Hepatocyte (in vitro differentiated cells): ENCODE results near the gene PRICKLE3. TPM values are rescaled to one million over a fixed set of nuclear protein-coding genes. Genes with fewer than 3 reads are reported as not detected.

ENCODE experiments used
- DNase-seq: peaks from one replicate; pipeline ENCODE4 v3.0.0-alpha.2; 2016; ENCODE audit warnings: low spot score
- H2AFZ ChIP-seq: fragments of 200-600 bp; sonication (generic); 2 replicates; pipeline ENCODE4 v1.6.0; 2016; ENCODE audit warnings: antibody characterized with exemption, mild to moderate bottlenecking
- H3K27ac ChIP-seq: fragments of 200-600 bp; sonication (generic); 2 replicates; pipeline ENCODE4 v1.5.1; 2016; ENCODE audit warnings: mild to moderate bottlenecking
- H3K27me3 ChIP-seq: fragments of 200-600 bp; sonication (generic); 2 replicates; pipeline ENCODE4 v1.6.1; 2016
- H3K36me3 ChIP-seq: fragments of 200-600 bp; sonication (generic); replicated peaks from 2 replicates; pipeline ENCODE4 v1.5.1; 2016; ENCODE audit warnings: low read depth; ENCODE audit not compliant: insufficient read depth
- H3K4me1 ChIP-seq: fragments of 200-600 bp; sonication (generic); 2 replicates; pipeline ENCODE4 v1.5.1; 2016; ENCODE audit warnings: mild to moderate bottlenecking, moderate library complexity; ENCODE audit not compliant: insufficient read depth
- H3K4me2 ChIP-seq: fragments of 200-600 bp; sonication (generic); 2 replicates; pipeline ENCODE4 v1.6.0; 2016
- H3K4me3 ChIP-seq: fragments of 200-600 bp; sonication (generic); 2 replicates; pipeline ENCODE4 v1.5.1; 2016; ENCODE audit warnings: mild to moderate bottlenecking
- H3K79me2 ChIP-seq: fragments of 200-600 bp; sonication (generic); 2 replicates; pipeline ENCODE4 v1.6.0; 2017; ENCODE audit warnings: mild to moderate bottlenecking
- H3K9me2 ChIP-seq: fragments of 200-600 bp; sonication (generic); replicated peaks from 2 replicates; pipeline ENCODE4 v1.6.0; 2017; ENCODE audit warnings: mild to moderate bottlenecking; ENCODE audit not compliant: insufficient read depth
- H3K9me3 ChIP-seq: fragments of 200-600 bp; sonication (generic); 2 replicates; pipeline ENCODE4 v1.5.1; 2016; ENCODE audit warnings: low read depth, mild to moderate bottlenecking
- H4K20me1 ChIP-seq: fragments of 200-600 bp; sonication (generic); 2 replicates; pipeline ENCODE4 v1.6.0; 2016; ENCODE audit warnings: mild to moderate bottlenecking; ENCODE audit not compliant: insufficient read depth, poor library complexity, severe bottlenecking
- CTCF ChIP-seq: fragments of 200-600 bp; sonication (generic); IDR thresholded peaks from 2 replicates; pipeline ENCODE4 v1.5.1; 2016; ENCODE audit warnings: antibody characterized with exemption, mild to moderate bottlenecking; ENCODE audit not compliant: poor library complexity
- EZH2 ChIP-seq: fragments of 200-600 bp; sonication (generic); IDR thresholded peaks from 2 replicates; pipeline ENCODE4 v1.6.1; 2016; ENCODE audit warnings: antibody characterized with exemption, mild to moderate bottlenecking, borderline replicate concordance
- EZH2phosphoT487 ChIP-seq: fragments of 200-600 bp; sonication (generic); IDR thresholded peaks from one replicate; pipeline ENCODE4 v1.6.1; 2018; ENCODE audit warnings: antibody characterized with exemption, mild to moderate bottlenecking, low read depth, moderate library complexity; ENCODE audit not compliant: unreplicated experiment, severe bottlenecking
- WGBS: methylation state at CpG from one replicate; pipeline ENCODE4 v1.1.6; 2016; ENCODE audit warnings: low lambda C conversion rate; ENCODE audit errors: missing lambda C conversion rate; 5-methylcytosine and 5-hydroxymethylcytosine counted together
- polyA plus RNA-seq: library from polyadenylated mRNA; unstranded; fragments of >200 nt; fragmentation: Nextera tagmentation; extraction: Ambion mirVana; gene quantifications from 2 replicates; pipeline ENCODE4 v1.2.1, GENCODE V29; 2016
- total RNA-seq: library from RNA; depleted of rRNA; stranded (reverse); fragments of >200 nt; gene quantifications from 2 replicates; pipeline ENCODE4 v1.2.3, GENCODE V29; 2014

Gene PRICKLE3
- total and polyA plus RNA-seq, 2 experiments from 2014 or later, result 6.1 to 9.3 TPM

DNA sequence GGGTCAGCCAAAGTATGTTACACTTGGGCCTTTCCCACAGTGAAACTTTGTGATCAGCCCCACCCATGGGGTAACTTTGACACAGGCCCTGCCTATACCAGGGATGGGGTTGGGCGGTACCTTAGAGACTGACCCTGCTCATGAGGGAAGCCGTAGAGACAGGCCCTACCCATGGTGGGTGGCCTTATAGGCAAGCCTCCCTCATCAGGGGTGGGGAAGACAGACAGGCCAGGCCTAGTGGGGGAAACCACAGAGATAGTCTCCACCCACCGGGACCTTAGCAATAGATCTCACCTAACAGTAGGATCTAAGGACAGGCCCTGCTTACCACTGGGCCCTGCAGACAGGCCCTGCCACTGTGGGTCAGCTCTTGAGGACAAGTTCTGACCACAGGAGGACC is 7.6 kb downstream of the PRICKLE3 start:
- no peaks in the 10 kb centered on the region for H3K79me2 ChIP-seq
- no peak overlapping the region for H3K4me2 ChIP-seq
- no peak overlapping the region for H2AFZ ChIP-seq
- no peaks in the 10 kb centered on the region for H3K9me3 ChIP-seq
- H3K4me3 ChIP-seq, result no peak overlapping the region
- no peak for TF ChIP-seq EZH2phosphoT487
- no peaks in the 10 kb centered on the region for H3K36me3 ChIP-seq
- H3K27me3 ChIP-seq, result no peaks in the 10 kb centered on the region
- no peaks in the 10 kb centered on the region for H3K9me2 ChIP-seq
- WGBS, result 91% methylated on average over 3 of the region's 3 CpGs
- H3K4me1 ChIP-seq, result no peaks in the 10 kb centered on the region
- H3K27ac ChIP-seq, result no peak overlapping the region
- no peaks in the 10 kb centered on the region for H4K20me1 ChIP-seq
- no peak for DNase-seq

- H3K27me3 ChIP-seq, result no peaks in the 10 kb centered on the region
- H3K27ac ChIP-seq, result no peak overlapping the region
- H3K36me3 ChIP-seq, result no peaks in the 10 kb centered on the region
- H4K20me1 ChIP-seq, result no peaks in the 10 kb centered on the region
- TF ChIP-seq CTCF (no peak), EZH2phosphoT487 (no peak), EZH2 (no peak)
- H3K79me2 ChIP-seq, result no peaks in the 10 kb centered on the region
- 88% methylated on average over 22 of the region's 23 CpGs for WGBS
- DNase-seq, result no peak
- H3K4me3 ChIP-seq, result no peak overlapping the region
- H3K4me2 ChIP-seq, result no peak overlapping the region
- H3K9me3 ChIP-seq, result no peaks in the 10 kb centered on the region
- no peak overlapping the region for H2AFZ ChIP-seq
- H3K4me1 ChIP-seq, result no peaks in the 10 kb centered on the region
- no peaks in the 10 kb centered on the region for H3K9me2 ChIP-seq
Measured at GRCh38 chrX:49177873-49178480, 8.2 kb downstream of the PRICKLE3 start.

- H4K20me1 ChIP-seq, result no peaks in the 10 kb centered on the region
- H3K9me2 ChIP-seq, result no peaks in the 10 kb centered on the region
- H3K27ac ChIP-seq, result no peak overlapping the region
- no peak overlapping the region for H2AFZ ChIP-seq
- no peak overlapping the region for H3K4me2 ChIP-seq
- H3K36me3 ChIP-seq, result no peaks in the 10 kb centered on the region
- H3K27me3 ChIP-seq, result no peaks in the 10 kb centered on the region
- DNase-seq, result no peak
- H3K79me2 ChIP-seq, result no peaks in the 10 kb centered on the region
- no peak overlapping the region for H3K4me3 ChIP-seq
- H3K9me3 ChIP-seq, result no peaks in the 10 kb centered on the region
- H3K4me1 ChIP-seq, result no peaks in the 10 kb centered on the region
- TF ChIP-seq EZH2phosphoT487, result no peak
- TF ChIP-seq CTCF, result no peak
- no peak for TF ChIP-seq EZH2
- 84% methylated on average over 4 of the region's 4 CpGs for WGBS
Measured at GRCh38 chrX:49177338-49177833, 8.8 kb downstream of the PRICKLE3 start.

DNA sequence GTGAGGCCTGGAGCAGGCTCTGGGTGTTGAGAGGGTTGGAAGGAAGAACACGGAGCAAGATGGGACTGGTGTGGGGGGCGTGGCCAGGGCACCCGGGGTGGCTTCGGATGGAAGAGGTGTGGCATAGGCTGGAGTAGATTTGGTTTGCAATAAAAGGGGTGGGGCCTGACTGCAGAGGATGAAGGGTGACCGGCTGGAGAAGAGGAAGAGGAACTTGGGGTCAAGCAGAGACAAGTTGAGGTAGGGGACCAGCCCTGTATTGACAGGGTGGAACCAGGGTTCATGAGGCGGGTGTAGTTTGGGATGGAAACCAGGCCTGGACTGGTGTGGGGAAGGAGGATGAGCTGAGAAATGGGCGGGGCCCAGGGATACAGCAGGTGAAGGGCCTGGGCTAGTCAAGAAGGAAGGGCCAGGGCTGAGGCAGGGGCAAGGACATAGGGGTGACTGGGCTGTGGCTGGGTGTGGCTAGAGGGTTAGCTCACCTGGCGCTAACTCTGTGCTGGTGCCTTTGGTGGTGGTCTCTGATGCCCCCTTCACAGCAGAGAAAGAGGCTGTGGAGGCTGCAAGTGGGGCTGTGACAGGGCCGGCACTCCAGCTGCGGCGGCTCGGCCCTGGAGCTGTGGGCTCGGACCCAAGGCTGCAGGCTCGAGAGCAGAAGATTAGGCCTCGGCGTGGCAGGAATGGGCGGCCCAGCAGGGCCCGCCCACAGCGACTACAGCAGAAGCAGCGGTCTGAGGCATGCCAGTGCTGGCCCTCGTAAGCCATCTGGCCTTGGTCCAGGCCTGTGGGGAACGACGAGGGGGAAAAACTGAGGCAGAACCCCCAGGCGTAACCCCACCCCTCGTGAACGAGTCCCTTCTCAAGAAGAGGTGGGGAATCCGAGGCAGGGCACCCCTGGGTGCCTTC is 9.5 kb downstream of the PRICKLE3 start:
- Histone ChIP-seq H3K4me1 (no peaks in the 10 kb centered on the region), H3K9me2 (no peaks in the 10 kb centered on the region), H4K20me1 (no peaks in the 10 kb centered on the region), H3K79me2 (no peaks in the 10 kb centered on the region), H3K27ac (no peak overlapping the region), H3K4me3 (no peak overlapping the region), H3K9me3 (no peaks in the 10 kb centered on the region), H2AFZ (no peak overlapping the region), H3K4me2 (no peak overlapping the region), H3K27me3 (no peaks in the 10 kb centered on the region), H3K36me3 (no peaks in the 10 kb centered on the region)
- 87% methylated on average over 27 of the region's 27 CpGs for WGBS
- TF ChIP-seq EZH2phosphoT487 (no peak), EZH2 (no peak), CTCF (no peak)
- DNase-seq, result no peak
